Fibroblast of pulmonary artery (primary cell): ENCODE measurements around the gene DESI1.
"Not testable (repeated sequence)": the region's sequence is repeated elsewhere in the genome, so short reads cannot be mapped to it uniquely, and the experiment has no call there.

ENCODE experiments used
- DNase-seq: peaks from one replicate; pipeline ENCODE4 v3.0.0-alpha.2; 2010; ENCODE audit warnings: low read depth
- H3K4me3 ChIP-seq: replicated peaks from 2 replicates; pipeline ENCODE4 v1.5.1; 2011; ENCODE audit warnings: low read depth, mild to moderate bottlenecking, control low read depth, low read length, moderate library complexity
- TF ChIP-seq, protein P1 (sequence below): IDR thresholded peaks from 2 replicates; pipeline ENCODE4 v1.5.1; 2011; ENCODE audit warnings: mild to moderate bottlenecking, control low read depth, low read length, inconsistent platforms; ENCODE audit errors: missing control alignments

Gene DESI1

DNA sequence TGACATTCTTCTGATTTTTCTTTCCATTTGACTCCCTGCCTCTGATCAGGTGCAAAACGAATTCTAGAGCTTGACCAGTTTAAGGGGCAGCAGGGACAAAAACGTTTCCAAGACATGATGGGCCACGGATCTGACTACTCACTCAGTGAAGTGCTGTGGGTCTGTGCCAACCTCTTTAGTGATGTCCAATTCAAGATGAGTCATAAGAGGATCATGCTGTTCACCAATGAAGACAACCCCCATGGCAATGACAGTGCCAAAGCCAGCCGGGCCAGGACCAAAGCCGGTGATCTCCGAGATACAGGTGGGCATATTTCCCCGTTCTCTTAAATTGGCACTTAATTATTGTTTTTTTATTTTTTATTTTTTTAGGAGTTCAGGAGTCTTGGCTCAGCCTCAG lies 15.6 kb upstream of the DESI1 start:
- peak; percentile 14 for DNase-seq
- TF ChIP-seq, protein P1, sequence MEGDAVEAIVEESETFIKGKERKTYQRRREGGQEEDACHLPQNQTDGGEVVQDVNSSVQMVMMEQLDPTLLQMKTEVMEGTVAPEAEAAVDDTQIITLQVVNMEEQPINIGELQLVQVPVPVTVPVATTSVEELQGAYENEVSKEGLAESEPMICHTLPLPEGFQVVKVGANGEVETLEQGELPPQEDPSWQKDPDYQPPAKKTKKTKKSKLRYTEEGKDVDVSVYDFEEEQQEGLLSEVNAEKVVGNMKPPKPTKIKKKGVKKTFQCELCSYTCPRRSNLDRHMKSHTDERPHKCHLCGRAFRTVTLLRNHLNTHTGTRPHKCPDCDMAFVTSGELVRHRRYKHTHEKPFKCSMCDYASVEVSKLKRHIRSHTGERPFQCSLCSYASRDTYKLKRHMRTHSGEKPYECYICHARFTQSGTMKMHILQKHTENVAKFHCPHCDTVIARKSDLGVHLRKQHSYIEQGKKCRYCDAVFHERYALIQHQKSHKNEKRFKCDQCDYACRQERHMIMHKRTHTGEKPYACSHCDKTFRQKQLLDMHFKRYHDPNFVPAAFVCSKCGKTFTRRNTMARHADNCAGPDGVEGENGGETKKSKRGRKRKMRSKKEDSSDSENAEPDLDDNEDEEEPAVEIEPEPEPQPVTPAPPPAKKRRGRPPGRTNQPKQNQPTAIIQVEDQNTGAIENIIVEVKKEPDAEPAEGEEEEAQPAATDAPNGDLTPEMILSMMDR = no peak
- no peak overlapping the region for H3K4me3 ChIP-seq

DNA sequence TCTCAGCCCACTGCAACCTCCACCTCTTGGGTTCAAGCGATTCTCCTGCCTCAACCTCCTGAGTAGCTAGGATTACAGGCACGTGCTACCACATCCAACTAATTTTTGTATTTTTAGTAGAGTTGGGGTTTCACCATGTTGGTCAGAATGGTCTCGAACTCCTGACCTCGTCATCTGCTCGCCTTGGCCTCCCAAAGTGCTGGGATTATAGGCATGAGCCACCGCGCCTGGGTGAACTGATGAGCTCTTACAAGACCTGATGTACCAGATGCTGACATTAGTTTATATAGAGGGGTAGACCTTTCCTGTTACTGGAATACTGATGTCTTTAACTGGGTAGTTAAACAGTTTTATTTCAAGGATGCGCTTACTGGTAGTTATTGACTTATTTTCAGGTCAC lies 13.8 kb upstream of the DESI1 start:
- not testable (repeated sequence) for H3K4me3 ChIP-seq, DNase-seq

DNA sequence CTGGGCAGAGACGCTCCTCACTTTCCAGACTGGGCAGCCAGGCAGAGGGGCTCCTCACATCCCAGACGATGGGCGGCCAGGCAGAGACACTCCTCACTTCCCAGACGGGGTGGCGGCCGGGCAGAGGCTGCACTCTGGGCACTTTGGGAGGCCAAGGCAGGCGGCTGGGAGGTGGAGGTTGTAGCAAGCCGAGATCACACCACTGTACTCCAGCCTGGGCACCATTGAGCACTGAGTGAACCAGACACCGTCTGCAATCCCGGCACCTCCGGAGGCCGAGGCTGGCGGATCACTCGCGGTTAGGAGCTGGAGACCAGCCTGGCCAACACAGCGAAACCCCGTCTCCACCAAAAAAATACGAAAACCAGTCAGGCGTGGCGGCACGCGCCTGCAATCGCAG lies 10.8 kb upstream of the DESI1 start:
- DNase-seq, H3K4me3 ChIP-seq: not testable (repeated sequence)

DNA sequence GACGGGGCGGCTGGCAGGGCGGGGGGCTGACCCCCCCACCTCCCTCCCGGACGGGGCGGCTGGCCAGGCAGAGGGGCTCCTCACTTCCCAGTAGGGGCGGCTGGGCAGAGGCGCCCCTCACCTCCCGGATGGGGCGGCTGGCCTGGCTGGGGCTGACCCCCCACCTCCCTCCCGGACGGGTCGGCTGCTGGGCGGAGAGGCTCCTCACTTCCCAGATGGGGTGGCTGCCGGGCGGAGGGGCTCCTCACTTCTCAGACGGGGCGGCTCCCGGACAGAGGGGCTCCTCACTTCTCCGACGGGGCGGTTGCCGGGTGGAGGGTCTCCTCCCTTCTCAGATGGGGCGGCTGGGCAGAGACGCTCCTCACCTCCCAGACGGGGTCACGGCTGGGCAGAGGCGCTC lies 10.3 kb upstream of the DESI1 start:
- not testable (repeated sequence) for DNase-seq, H3K4me3 ChIP-seq

DNA sequence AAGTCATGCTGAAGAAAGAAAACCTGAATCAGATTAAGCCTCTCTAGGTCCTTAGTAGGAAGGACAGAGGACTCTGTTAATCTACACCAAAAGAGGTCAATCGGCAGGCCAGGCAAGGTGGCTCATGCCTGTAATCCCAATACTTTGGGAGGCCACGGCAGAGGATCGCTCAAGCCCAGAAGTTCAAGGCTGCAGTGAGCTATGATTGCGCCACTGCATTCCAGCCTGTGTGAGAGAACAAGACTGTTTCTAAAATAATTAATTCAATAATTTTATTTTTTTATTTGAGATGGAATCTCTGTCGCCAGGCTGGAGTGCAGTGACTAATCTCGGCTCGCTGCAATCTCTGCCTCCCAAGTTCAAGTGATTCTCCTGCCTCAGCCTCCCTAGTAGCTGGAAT lies 4.7 kb upstream of the DESI1 start:
- no peak overlapping the region for H3K4me3 ChIP-seq
- no peak for DNase-seq
- TF ChIP-seq, protein P1 = no peak

DNA sequence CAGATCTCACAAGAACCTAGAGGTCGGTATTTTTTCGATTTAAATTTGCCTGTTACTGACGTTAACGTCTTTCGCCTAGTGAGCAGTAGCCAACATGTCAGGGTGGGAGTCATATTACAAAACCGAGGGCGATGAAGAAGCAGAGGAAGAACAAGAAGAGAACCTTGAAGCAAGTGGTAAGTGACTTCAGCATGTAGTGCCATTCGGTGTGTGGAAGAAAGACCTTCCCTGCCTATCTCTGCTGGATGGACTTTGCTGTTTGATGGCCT lies 1.0 kb upstream of the DESI1 start:
- no peak for DNase-seq
- H3K4me3 ChIP-seq = peak overlapping the region; percentile 78
- TF ChIP-seq, protein P1 = no peak

DNA sequence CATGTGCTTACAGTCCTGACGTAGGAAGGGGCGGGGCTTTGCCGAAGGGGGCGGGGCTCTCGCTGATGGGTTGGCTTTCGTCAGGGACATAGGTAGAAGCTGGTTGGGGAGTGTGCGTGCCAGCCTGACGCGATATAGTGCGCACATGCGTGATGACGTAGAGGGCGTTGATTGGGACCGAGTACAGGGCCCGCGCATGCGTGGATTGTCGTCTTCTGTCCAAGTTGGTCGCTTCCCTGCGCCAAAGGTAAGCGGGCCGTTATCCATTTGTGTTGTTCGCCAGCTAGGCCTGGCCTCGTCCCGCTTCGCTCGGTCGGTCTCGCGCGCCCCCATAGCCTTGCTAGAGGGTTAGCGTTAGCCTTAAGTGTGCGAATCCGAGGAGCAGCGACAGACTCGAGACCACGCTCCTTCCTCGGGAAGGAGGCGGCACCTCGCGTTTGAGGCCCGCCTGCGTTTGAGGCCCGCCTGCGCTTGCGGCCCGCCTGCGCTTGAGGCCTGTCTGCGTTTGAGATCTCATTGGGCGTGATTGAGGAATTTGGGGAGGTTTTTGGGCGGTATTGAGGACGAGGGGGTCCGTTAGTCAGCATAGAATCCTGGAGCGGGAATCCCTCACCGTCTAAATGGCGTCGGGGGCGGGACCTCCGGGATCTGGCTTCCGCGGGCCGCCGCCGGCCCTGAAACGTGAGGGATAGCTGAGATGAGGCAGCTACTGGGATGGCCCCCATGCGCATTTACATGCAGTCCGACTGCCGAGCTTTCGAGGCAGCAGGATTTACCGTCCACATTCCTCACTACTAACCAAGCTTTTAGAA lies 462 bp upstream of the DESI1 start, which contains the start of gene XRCC6:
TSS of gene XRCC6 (plus strand) at position 197 of the 812 bp plus-strand sequence. CDS start 710 bp downstream, outside the sequence.
- DNase-seq = peak; percentile 100
- H3K4me3 ChIP-seq = peak within 1 kb of the TSS; percentile 78
- TF ChIP-seq, protein P1 = no peak

DNA sequence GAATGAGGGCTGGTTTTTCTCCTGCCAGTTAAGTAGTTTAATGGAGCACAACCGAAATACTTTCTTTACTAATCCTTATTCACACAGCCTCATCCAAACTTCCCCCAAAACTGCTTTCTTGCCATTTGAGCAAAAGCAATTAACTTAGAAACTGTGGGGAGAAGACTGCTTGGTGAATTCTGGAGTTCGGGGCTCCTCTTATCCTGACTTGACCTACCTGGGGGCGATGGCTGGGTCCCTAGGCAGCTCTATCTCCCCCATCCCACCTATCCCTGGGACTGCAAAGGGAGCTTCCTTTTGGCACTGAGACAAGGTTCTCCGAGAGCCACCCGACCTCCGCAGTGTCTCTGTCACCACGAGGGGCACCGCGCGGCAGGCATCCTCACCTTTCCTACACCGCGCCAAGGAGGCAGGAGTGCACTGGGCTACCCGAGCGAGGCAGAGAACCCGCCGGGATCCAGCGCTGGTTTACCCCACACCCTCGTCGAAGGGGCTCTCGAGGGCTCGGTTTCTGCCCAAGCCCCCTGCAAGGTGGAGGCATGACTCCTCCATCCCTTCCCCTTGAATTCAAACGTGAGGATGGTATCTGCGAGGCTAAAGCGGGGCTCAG lies 759 bp downstream of the DESI1 start:
- DNase-seq = no peak

More for the DNA sequence above, 759 bp downstream of the DESI1 start:
- H3K4me3 ChIP-seq = peak overlapping the region; percentile 78
- TF ChIP-seq, protein P1 = no peak
